Ishikawa (cell line): Measurements from ENCODE around the gene RELN.

Source experiments
- EGR1 ChIP-seq: IDR thresholded peaks from 2 replicates; pipeline ENCODE4 v1.6.1; 2012
- MAX ChIP-seq: IDR thresholded peaks from 2 replicates; pipeline ENCODE4 v1.6.1; 2012
- RAD21 ChIP-seq: IDR thresholded peaks from 2 replicates; pipeline ENCODE4 v1.6.1; 2012; ENCODE audit warnings: low read depth
- TEAD4 ChIP-seq: IDR thresholded peaks from 2 replicates; pipeline ENCODE4 v1.6.1; 2012

GRCh38 chr7:103862302-103863035 lies 127.0 kb downstream of the RELN start:
- TF ChIP-seq TEAD4 (no peak), EGR1 (no peak), RAD21 (no peak), MAX (no peak)
